ENCODE results near the gene UHRF1.

GRCh38 chr19:4962085-4962619, 52.9 kb downstream of the UHRF1 start:
- TF ChIP-seq PAX5 (IDR thresholded peaks at IDR 0.05; ENCODE audit: insufficient read depth, low read length, severe bottlenecking), result no peak
- no peak for TF ChIP-seq POLR2AphosphoS5 (IDR thresholded peaks at IDR 0.05; ENCODE audit: low read depth, low read length)
- no peak for TF ChIP-seq TAF1 (IDR thresholded peaks at IDR 0.05; ENCODE audit: low read depth, low read length)
- TF ChIP-seq POLR2A (IDR thresholded peaks at IDR 0.05; ENCODE audit: low read depth, low read length), result no peak
- no peak for TF ChIP-seq POU2F2 (IDR thresholded peaks at IDR 0.05; ENCODE audit: low read depth, low read length)
